ENCODE results near the gene ATN1. TPM values are rescaled to one million over a fixed set of nuclear protein-coding genes. Genes with fewer than 3 reads are reported as not detected.

Gene ATN1
- total RNA-seq, 1 donor from 2014 or later: 149 TPM

DNA sequence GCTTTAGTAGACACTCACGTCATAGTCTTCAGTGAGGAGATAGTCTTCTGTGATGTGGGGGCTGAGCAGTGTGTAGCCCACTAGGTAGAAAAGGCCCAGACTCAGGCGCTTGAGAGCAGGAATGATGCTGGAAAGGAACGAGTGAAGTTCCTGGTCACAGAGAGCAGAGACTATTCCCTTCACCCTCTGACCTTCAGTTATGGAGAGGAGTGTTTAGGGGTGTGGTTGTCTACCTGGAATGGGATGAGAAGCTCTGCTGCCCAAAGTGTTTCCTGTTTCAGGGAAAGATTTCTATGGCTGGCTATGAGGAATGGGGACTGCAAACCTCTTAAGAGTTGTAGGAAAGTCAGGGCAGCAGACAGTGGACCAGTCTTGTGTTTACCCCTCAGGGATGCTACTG, 51.7 kb downstream of the ATN1 start:
- Histone ChIP-seq H3K9me3 (no peaks in the 10 kb centered on the region), H3K27ac (peak overlapping the region; percentile 55), H3K27me3 (no peaks in the 10 kb centered on the region), H3K4me1 (peaks cover 12% of the 10 kb centered on the region), H3K36me3 (peaks cover 82% of the 10 kb centered on the region), H3K4me3 (no peak overlapping the region)
- ATAC-seq (no peak), DNase-seq (no peak)
- TF ChIP-seq, protein P1, sequence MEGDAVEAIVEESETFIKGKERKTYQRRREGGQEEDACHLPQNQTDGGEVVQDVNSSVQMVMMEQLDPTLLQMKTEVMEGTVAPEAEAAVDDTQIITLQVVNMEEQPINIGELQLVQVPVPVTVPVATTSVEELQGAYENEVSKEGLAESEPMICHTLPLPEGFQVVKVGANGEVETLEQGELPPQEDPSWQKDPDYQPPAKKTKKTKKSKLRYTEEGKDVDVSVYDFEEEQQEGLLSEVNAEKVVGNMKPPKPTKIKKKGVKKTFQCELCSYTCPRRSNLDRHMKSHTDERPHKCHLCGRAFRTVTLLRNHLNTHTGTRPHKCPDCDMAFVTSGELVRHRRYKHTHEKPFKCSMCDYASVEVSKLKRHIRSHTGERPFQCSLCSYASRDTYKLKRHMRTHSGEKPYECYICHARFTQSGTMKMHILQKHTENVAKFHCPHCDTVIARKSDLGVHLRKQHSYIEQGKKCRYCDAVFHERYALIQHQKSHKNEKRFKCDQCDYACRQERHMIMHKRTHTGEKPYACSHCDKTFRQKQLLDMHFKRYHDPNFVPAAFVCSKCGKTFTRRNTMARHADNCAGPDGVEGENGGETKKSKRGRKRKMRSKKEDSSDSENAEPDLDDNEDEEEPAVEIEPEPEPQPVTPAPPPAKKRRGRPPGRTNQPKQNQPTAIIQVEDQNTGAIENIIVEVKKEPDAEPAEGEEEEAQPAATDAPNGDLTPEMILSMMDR (IDR thresholded peaks at IDR 0.05): no peak
- intact Hi-C loops (cut with DNase I): no loop called here

DNA sequence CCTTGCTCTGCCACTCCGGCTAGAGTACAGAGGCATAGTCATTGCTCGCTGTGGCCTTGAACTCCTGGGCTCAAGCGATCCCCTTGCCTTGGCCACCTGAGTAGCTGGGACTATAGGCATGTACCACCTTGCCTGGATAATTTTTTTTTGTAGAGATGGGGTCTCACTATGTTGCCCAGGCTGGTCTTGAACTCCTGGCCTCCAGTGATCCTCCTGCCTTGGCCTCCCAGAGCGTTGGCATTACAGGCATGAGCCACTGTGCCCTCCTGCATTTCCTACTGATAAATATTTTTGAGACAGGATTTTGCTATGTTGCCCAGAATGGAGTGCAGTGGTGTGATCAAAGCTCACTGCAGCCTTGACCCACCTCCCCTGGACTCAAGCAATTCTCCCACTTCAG, 52.3 kb downstream of the ATN1 start:
- Histone ChIP-seq H3K4me1 (peaks cover 12% of the 10 kb centered on the region), H3K9me3 (no peaks in the 10 kb centered on the region), H3K27me3 (no peaks in the 10 kb centered on the region), H3K36me3 (peaks cover 76% of the 10 kb centered on the region), H3K27ac (peak overlapping the region; percentile 36), H3K4me3 (no peak overlapping the region)
- TF ChIP-seq, protein P1 (IDR thresholded peaks at IDR 0.05): no peak
- no peak for ATAC-seq
- intact Hi-C loops (cut with DNase I): no loop called here
- no peak for DNase-seq

DNA sequence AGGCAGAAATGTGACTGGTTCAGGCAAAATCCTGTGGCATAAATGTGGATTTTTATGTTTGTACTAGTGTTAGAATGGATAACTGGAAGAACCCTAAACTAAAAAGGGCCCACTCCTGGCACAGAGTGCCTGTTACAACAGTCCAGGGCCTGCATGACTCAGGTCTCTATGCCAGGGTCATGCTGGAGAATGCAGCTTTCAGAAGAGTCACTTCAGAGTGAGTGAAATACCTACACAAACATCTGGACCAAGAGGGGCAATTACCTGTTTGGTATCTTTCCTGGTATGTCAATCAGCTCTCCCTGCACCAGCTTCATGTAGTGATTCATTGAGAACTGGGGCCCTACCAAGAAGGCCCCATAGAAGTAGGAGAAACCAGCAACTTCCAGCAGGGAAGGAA, 53.0 kb downstream of the ATN1 start:
- intact Hi-C loops (cut with DNase I): no loop called here
- TF ChIP-seq, protein P1 (IDR thresholded peaks at IDR 0.05): no peak
- Histone ChIP-seq H3K4me3 (no peak overlapping the region), H3K27ac (peak overlapping the region; percentile 36), H3K9me3 (no peaks in the 10 kb centered on the region), H3K36me3 (peaks cover 69% of the 10 kb centered on the region), H3K27me3 (no peaks in the 10 kb centered on the region), H3K4me1 (peaks cover 12% of the 10 kb centered on the region)
- no peak for DNase-seq
- ATAC-seq: peak; percentile 65

DNA sequence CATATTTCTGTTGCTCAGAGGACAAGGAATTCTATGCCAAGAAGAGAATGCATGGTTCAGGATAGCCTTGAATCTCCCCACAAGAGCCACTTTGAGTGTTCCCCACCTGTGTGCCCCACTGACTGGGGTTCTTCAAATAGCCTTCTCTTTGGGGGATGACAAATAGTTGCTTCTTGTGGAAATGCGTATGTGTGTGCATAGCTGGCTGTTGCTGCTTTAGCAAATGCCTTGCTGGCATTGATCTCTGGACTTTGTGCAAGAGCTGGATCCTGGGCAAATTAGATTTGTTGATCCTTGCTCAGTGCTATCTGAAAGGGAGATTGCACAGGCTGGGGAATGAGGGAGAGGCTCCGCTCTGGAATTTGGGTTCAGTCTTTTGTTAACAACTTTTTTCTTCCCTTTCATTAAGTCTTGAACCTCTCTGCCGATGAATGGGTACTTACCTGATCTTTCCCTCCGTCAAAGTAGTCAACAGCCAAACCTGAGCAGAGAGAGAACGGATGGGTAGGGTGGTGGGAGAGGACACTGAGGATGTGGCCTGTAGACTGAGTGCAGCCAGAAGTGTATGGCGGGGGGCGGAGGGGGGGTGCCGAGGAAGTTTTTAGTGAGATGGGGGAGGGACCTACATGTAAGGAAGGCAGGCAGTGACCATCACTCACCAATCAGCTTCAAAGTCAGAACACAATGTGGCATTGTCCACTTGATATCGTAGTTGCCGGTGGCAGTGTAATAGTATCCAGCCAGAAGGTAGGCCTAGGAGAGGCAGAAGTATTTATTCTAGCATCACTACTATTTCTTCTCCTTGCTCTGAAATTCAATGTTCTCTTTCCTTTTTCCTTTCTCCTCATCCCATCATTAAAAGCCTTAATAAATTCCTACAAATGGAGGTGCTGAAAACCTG, 53.6 kb downstream of the ATN1 start:
- ATAC-seq: no peak
- H3K9me3 ChIP-seq: no peaks in the 10 kb centered on the region
- peaks cover 63% of the 10 kb centered on the region for H3K36me3 ChIP-seq
- H3K4me3 ChIP-seq: no peak overlapping the region
- intact Hi-C loops (cut with DNase I): no loop called here
- H3K27me3 ChIP-seq: no peaks in the 10 kb centered on the region
- DNase-seq: no peak
- TF ChIP-seq, protein P1 (IDR thresholded peaks at IDR 0.05): no peak
- H3K27ac ChIP-seq: peak overlapping the region; percentile 36
- H3K4me1 ChIP-seq: peaks cover 12% of the 10 kb centered on the region

DNA sequence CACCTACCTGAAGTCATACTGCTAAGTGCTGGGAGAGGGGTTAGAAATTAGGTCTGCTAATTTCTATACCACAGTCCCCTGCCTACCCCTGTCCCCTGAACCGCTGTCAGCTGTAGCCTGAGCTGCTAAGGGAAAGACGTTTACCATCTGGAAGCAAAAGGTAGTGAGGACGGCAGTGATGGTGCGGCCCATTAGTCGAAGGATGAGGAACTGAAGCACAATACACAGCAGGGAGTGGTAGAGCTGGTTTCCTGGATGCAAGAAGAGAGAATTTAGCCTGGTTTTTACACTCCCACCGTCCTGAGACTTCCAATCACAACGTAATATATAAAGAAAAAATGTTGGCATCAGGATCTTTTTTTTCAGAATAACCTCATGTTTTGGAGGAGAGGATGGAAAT, 54.8 kb downstream of the ATN1 start:
- no peak overlapping the region for H3K27ac ChIP-seq
- H3K4me1 ChIP-seq: peaks cover 11% of the 10 kb centered on the region

More for the DNA sequence above, 54.8 kb downstream of the ATN1 start:
- TF ChIP-seq, protein P1 (IDR thresholded peaks at IDR 0.05): no peak
- DNase-seq (no peak), ATAC-seq (no peak)
- no peaks in the 10 kb centered on the region for H3K9me3 ChIP-seq
- peaks cover 59% of the 10 kb centered on the region for H3K36me3 ChIP-seq
- intact Hi-C loops (cut with DNase I): no loop called here
- H3K4me3 ChIP-seq: no peak overlapping the region
- no peaks in the 10 kb centered on the region for H3K27me3 ChIP-seq
